GM13977 (cell line): ENCODE measurements around the gene TAF8.

ENCODE experiments used
- DNase-seq: peaks from one replicate; pipeline ENCODE4 v3.0.0; 2012; ENCODE audit warnings: low spot score
- in situ Hi-C: fragments of 300-500 bp; cut with MboI; formaldehyde crosslinking; loops from one replicate; pipeline ENCODE4 v1.12.0; 2022; ENCODE audit warnings: low sequenced_read_pairs, low pct_unique_long_range_greater_than_20kb, mixed read lengths, inconsistent platforms; ENCODE audit not compliant: unreplicated experiment
- TF ChIP-seq, protein P1 (sequence below): IDR thresholded peaks from 2 replicates; pipeline ENCODE4 v1.5.1; 2012; ENCODE audit warnings: mild to moderate bottlenecking, control low read depth; ENCODE audit not compliant: insufficient read depth; ENCODE audit errors: extremely low read depth, missing control alignments

The TAF8 gene

GRCh38 chr6:42022755-42023384 is 27.5 kb upstream of the TAF8 start:
- TF ChIP-seq, protein P1, sequence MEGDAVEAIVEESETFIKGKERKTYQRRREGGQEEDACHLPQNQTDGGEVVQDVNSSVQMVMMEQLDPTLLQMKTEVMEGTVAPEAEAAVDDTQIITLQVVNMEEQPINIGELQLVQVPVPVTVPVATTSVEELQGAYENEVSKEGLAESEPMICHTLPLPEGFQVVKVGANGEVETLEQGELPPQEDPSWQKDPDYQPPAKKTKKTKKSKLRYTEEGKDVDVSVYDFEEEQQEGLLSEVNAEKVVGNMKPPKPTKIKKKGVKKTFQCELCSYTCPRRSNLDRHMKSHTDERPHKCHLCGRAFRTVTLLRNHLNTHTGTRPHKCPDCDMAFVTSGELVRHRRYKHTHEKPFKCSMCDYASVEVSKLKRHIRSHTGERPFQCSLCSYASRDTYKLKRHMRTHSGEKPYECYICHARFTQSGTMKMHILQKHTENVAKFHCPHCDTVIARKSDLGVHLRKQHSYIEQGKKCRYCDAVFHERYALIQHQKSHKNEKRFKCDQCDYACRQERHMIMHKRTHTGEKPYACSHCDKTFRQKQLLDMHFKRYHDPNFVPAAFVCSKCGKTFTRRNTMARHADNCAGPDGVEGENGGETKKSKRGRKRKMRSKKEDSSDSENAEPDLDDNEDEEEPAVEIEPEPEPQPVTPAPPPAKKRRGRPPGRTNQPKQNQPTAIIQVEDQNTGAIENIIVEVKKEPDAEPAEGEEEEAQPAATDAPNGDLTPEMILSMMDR, result no peak
- in situ Hi-C loops, result no loop called here
- DNase-seq, result no peak

- in situ Hi-C loops, result no loop called here
- peak; percentile 73 for DNase-seq
- TF ChIP-seq, protein P1, result no peak
Measured at GRCh38 chr6:42025066-42025844, 25.1 kb upstream of the TAF8 start.

DNA sequence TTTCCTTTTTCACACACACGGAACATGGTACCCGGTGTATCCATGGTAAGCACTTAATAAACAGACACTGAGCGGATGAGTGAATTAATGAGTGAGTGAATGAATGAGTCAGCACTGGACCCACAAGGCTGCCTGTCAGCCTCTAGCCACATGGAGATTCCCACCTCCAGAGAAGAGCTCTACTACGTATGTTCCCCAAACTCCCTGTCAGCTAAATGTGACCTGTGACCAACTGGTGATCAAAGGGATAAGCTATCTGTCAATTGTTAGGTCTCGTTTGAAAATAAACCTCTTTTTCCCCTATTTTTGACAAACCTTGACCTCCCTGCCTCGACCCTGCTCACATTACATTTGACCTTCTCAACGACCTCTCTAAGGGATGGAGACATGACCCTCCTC is 24.5 kb upstream of the TAF8 start:
- in situ Hi-C loops, result no loop called here
- TF ChIP-seq, protein P1, result no peak
- DNase-seq, result no peak

- TF ChIP-seq, protein P1, result no peak
- in situ Hi-C loops, result no loop called here
- no peak for DNase-seq
Measured at GRCh38 chr6:42026540-42026939, 23.8 kb upstream of the TAF8 start.

DNA sequence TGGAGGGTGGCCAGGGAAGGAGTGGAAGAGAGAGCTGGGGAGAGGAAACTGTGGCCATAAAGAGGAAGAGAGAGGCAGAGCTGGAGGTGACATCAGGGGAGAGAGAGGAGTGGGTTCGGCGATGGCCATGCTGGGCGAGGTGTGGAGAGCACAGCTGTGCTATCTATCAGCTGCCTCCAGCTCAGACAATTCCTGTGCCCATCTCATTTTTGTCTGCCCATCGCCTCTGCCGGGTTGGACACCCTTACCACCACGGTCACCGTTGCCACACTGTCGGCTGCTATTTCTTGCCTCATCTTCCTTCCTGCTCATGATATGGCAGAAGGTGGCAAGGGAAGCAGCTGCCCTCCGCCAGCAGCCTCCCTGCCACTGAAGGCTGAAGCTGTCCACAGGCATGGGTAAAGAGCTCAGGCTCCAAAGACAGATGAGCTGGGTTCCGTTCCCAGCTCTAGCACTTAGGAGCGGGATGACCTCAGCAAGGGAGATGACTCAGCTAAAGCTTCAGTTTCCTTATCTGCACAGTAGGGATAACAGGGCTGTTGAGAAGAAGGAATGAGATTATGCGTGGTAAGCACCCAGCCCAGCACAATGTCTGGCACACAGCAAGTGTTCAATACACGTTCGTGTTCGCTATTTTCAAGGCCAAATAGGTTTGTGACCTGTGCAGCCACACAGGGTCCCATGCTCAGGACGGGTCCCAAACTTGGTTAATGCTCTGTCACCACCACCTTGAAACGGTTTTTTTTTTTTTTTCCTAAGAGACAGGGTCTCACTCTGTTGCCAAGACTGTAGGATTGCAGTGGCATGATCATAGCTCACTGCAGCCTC is 21.9 kb upstream of the TAF8 start:
- TF ChIP-seq, protein P1, result no peak
- in situ Hi-C loops, result no loop called here
- DNase-seq, result no peak

- no peak for DNase-seq
- TF ChIP-seq, protein P1, result no peak
- in situ Hi-C loops, result no loop called here
Measured at GRCh38 chr6:42029062-42029685, 21.1 kb upstream of the TAF8 start.
